Endodermal cell (in vitro differentiated cells): ENCODE measurements around the gene ID2. TPM values are rescaled to one million over a fixed set of nuclear protein-coding genes. Genes with fewer than 3 reads are reported as not detected.

Experiments
- DNase-seq: peaks from one replicate; pipeline ENCODE4 v3.0.0-alpha.2; 2017
- H3K27ac ChIP-seq: 2 replicates; pipeline ENCODE4 v1.5.1; 2013; ENCODE audit warnings: mild to moderate bottlenecking, low read depth, low read length, moderate library complexity
- H3K27me3 ChIP-seq: 2 replicates; pipeline ENCODE4 v1.6.1; 2013; ENCODE audit warnings: mild to moderate bottlenecking, low read length, moderate library complexity; ENCODE audit not compliant: insufficient read depth, control insufficient read depth, poor library complexity, severe bottlenecking
- H3K36me3 ChIP-seq: 2 replicates; pipeline ENCODE4 v1.7.0; 2013; ENCODE audit warnings: mild to moderate bottlenecking, low read length, moderate library complexity; ENCODE audit not compliant: control insufficient read depth, insufficient read depth
- H3K4me1 ChIP-seq: one replicate; pipeline ENCODE4 v1.7.0; 2013; ENCODE audit warnings: low read length; ENCODE audit not compliant: control insufficient read depth, insufficient read depth
- H3K4me3 ChIP-seq: 2 replicates; pipeline ENCODE4 v1.5.1; 2013; ENCODE audit warnings: mild to moderate bottlenecking, low read length, moderate library complexity
- H3K9ac ChIP-seq: 2 replicates; pipeline ENCODE4 v1.6.1; 2013; ENCODE audit warnings: mild to moderate bottlenecking, low read length, moderate library complexity; ENCODE audit not compliant: poor library complexity, severe bottlenecking; ENCODE audit errors: extremely low read depth
- H3K9me3 ChIP-seq: 2 replicates; pipeline ENCODE4 v1.6.1; 2013; ENCODE audit warnings: mild to moderate bottlenecking, low read length, moderate library complexity; ENCODE audit not compliant: control insufficient read depth
- H3K27ac Mint-ChIP-seq: 2 replicates; pipeline ENCODE4 v1.8.0; 2020; ENCODE audit warnings: mixed read lengths
- H3K27me3 Mint-ChIP-seq: 2 replicates; pipeline ENCODE4 v1.8.0; 2021; ENCODE audit warnings: mild to moderate bottlenecking, mixed read lengths; ENCODE audit not compliant: insufficient read depth
- H3K36me3 Mint-ChIP-seq: 2 replicates; pipeline ENCODE4 v1.8.0; 2020; ENCODE audit warnings: low read depth, mixed read lengths
- H3K4me1 Mint-ChIP-seq: 2 replicates; pipeline ENCODE4 v1.8.0; 2020; ENCODE audit warnings: mixed read lengths
- H3K4me3 Mint-ChIP-seq: 2 replicates; pipeline ENCODE4 v1.8.0; 2020; ENCODE audit warnings: mild to moderate bottlenecking, moderate library complexity, mixed read lengths
- H3K9me3 Mint-ChIP-seq: 2 replicates; pipeline ENCODE4 v1.8.0; 2020; ENCODE audit warnings: mild to moderate bottlenecking, mixed read lengths
- CTCF ChIP-seq: fragments of 200-600 bp; sonication (generic); conservative IDR thresholded peaks from 2 replicates; pipeline ENCODE4 v1.5.0; 2021; ENCODE audit warnings: antibody characterized with exemption, mild to moderate bottlenecking
- WGBS, 2 experiments: methylation state at CpG; one replicate each; pipeline versions ENCODE4 v1.1.5 to v1.1.7; 2013; ENCODE audit warnings: missing lambda C conversion rate in 2 of 2, mixed read lengths in 1 of 2; ENCODE audit not compliant: insufficient coverage in 1 of 2, insufficient read length in 1 of 2; 5-methylcytosine and 5-hydroxymethylcytosine counted together
- total RNA-seq, 2 donors: library from RNA; stranded (reverse); fragmentation: NEBNext Ultra II Directional in 1 of 2; extraction: Animal tissue kit (Norgen Biotek cat#: 25700) in 1 of 2; gene quantifications; 2 replicates in 1 of 2; 3 replicates in 1 of 2; pipeline ENCODE4 v1.2.1, GENCODE V29; 2021

ID2 gene
- total RNA-seq, 2 donors from 2014 or later = 83.5 to 91.2 TPM

- TF ChIP-seq CTCF = no peak
- Mint-ChIP-seq H3K9me3 (no peaks in the 10 kb centered on the region), H3K4me1 (peaks cover 39% of the 10 kb centered on the region), H3K27me3 (peaks cover 7% of the 10 kb centered on the region), H3K4me3 (no peak overlapping the region), H3K27ac (no peak overlapping the region), H3K36me3 (no peaks in the 10 kb centered on the region)
- Histone ChIP-seq H3K9ac (no peak overlapping the region), H3K27ac (no peak overlapping the region), H3K4me3 (no peak overlapping the region), H3K4me1 (peaks cover 10% of the 10 kb centered on the region), H3K27me3 (peaks cover 8% of the 10 kb centered on the region), H3K9me3 (no peaks in the 10 kb centered on the region), H3K36me3 (no peaks in the 10 kb centered on the region)
- no peak for DNase-seq
- 91 to 95% methylated on average over 4 to 5 of the region's 5 CpGs for WGBS, 2 experiments
Observed at GRCh38 chr2:8639122-8639635, 42.7 kb upstream of the ID2 start.

- DNase-seq = no peak
- Histone ChIP-seq H3K4me1 (peaks cover 10% of the 10 kb centered on the region), H3K27me3 (peaks cover 8% of the 10 kb centered on the region), H3K27ac (no peak overlapping the region), H3K9me3 (no peaks in the 10 kb centered on the region), H3K4me3 (no peak overlapping the region), H3K9ac (no peak overlapping the region), H3K36me3 (no peaks in the 10 kb centered on the region)
- Mint-ChIP-seq H3K4me3 (no peak overlapping the region), H3K27me3 (peaks cover 7% of the 10 kb centered on the region), H3K36me3 (no peaks in the 10 kb centered on the region), H3K4me1 (peaks cover 35% of the 10 kb centered on the region), H3K27ac (no peak overlapping the region), H3K9me3 (no peaks in the 10 kb centered on the region)
- no peak for TF ChIP-seq CTCF
- 96 to 100% methylated on average over 4 to 8 of the region's 8 CpGs for WGBS, 2 experiments
Observed at GRCh38 chr2:8640498-8640897, 41.4 kb upstream of the ID2 start.

GRCh38 chr2:8641301-8641965 lies 40.4 kb upstream of the ID2 start:
- no peak overlapping the region for H3K9ac ChIP-seq
- H3K4me3 ChIP-seq = no peak overlapping the region
- H3K27me3 ChIP-seq = peaks cover 8% of the 10 kb centered on the region
- TF ChIP-seq CTCF = no peak
- Mint-ChIP-seq H3K4me3 (no peak overlapping the region), H3K27ac (no peak overlapping the region), H3K36me3 (no peaks in the 10 kb centered on the region), H3K27me3 (peaks cover 7% of the 10 kb centered on the region), H3K4me1 (peaks cover 28% of the 10 kb centered on the region), H3K9me3 (no peaks in the 10 kb centered on the region)
- H3K36me3 ChIP-seq = no peaks in the 10 kb centered on the region
- H3K27ac ChIP-seq = peak overlapping the region; percentile 96
- 80 to 87% methylated on average over 5 to 15 of the region's 16 CpGs for WGBS, 2 experiments
- no peak for DNase-seq
- H3K4me1 ChIP-seq = peaks cover 10% of the 10 kb centered on the region
- H3K9me3 ChIP-seq = no peaks in the 10 kb centered on the region
